Left ventricle myocardium inferior (tissue), 1 donor: ENCODE data around the gene INSC. TPM values are rescaled to one million over a fixed set of nuclear protein-coding genes. Genes with fewer than 3 reads are reported as not detected.

ENCODE experiments used
- DNase-seq: peaks from one replicate; pipeline ENCODE4 v3.0.0-alpha.2; 2020
- H3K27ac ChIP-seq: fragments of 200-600 bp; replicated peaks from 2 replicates; pipeline ENCODE4 v1.8.0; 2021
- H3K27me3 ChIP-seq: fragments of 200-600 bp; 2 replicates; pipeline ENCODE4 v1.8.0; 2021; ENCODE audit warnings: low read depth
- H3K36me3 ChIP-seq: fragments of 200-600 bp; 2 replicates; pipeline ENCODE4 v1.8.0; 2021
- H3K4me1 ChIP-seq: fragments of 200-600 bp; 2 replicates; pipeline ENCODE4 v1.8.0; 2021
- H3K4me3 ChIP-seq: fragments of 200-600 bp; 2 replicates; pipeline ENCODE4 v1.8.0; 2021; ENCODE audit warnings: mild to moderate bottlenecking, moderate library complexity
- H3K9me3 ChIP-seq: fragments of 200-600 bp; replicated peaks from 2 replicates; pipeline ENCODE4 v1.8.0; 2021
- CTCF ChIP-seq: fragments of 200-600 bp; IDR thresholded peaks from 2 replicates; pipeline ENCODE4 v1.8.0; 2021; ENCODE audit warnings: antibody characterized with exemption, mild to moderate bottlenecking, borderline replicate concordance
- intact Hi-C: fragments of 100-400 bp; cut with micrococcal nuclease; formaldehyde crosslinking; loops from one replicate; pipeline ENCODE4 v1.11.0; 2022
- total RNA-seq: library from RNA; stranded (reverse); fragmentation: NEBNext Ultra II Directional; extraction: Animal tissue kit (Norgen Biotek cat#: 25700); gene quantifications from one replicate; pipeline ENCODE4 v1.2.1, GENCODE V29; 2021
- donor health status: DM: no; HTN: yes; CAD: no; lungs with severe emphysema.

INSC gene
- total RNA-seq, 1 donor from 2014 or later = 0.25 TPM

DNA sequence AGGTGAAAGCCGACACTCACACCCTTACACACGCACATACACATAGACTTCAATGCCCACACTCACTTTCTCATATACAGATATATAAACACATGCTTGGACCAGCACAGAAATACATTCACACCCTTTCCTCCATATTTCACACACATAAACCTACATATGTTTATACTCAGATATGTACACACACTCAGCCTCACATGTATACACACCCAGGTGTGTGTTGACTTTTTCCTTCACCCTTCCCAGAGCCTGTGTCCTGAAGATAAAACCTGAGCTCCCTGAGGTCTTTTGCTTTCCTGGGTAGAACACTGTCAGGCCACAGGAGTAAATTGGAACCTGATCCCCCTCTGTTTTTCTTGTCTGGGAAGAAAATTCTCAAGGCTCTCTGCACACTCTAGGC is 62.8 kb downstream of the INSC start:
- intact Hi-C loops = no loop called here
- H3K27ac ChIP-seq = no peak overlapping the region
- H3K4me3 ChIP-seq = no peak overlapping the region
- H3K9me3 ChIP-seq = no peaks in the 10 kb centered on the region
- no peak for DNase-seq
- H3K4me1 ChIP-seq = no peaks in the 10 kb centered on the region
- H3K36me3 ChIP-seq = no peaks in the 10 kb centered on the region
- no peak for TF ChIP-seq CTCF
- peaks cover 13% of the 10 kb centered on the region for H3K27me3 ChIP-seq

DNA sequence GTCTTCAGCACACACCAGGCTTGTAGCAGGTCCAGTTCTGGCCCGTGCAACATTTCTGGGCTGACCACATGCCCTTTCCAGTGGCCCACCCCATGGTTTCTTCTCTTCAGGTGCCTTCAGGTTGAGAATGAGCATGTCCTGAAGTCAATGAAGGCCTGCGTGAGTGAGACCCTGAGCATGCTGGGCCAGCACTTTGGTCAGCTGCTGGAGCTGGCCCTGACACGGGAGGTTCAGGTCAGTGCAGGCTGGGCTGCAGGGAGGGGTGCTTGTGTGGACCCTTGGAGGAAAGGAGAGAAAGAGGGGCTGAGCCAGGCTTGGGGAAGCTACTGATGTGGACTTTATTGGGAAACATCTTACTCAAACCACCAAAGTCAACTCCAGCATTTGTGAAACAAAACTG is 63.5 kb downstream of the INSC start:
- Histone ChIP-seq H3K4me3 (no peak overlapping the region), H3K27ac (no peak overlapping the region), H3K4me1 (no peaks in the 10 kb centered on the region), H3K36me3 (no peaks in the 10 kb centered on the region), H3K27me3 (peaks cover 8% of the 10 kb centered on the region), H3K9me3 (no peaks in the 10 kb centered on the region)
- no peak for DNase-seq
- TF ChIP-seq CTCF = no peak
- intact Hi-C loops = no loop called here

DNA sequence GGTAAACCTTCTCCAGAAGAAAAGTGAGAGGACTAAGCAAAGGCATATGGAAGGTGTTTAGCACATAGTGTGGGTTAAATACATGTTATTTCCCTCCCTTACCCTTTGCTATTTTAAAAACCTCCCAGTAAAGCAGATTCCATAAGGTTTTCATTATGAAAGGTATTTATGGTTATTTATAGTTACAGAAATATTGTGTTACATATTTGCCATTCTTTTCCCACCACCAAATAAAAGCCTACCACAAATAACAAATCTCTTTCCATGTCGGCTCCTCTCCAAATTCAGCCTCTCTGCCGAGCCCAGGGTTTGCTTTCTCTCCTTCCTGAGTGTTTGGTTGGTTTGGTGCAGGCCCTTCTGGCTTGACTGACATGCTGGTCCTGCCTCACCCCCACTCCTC is 64.4 kb downstream of the INSC start:
- Histone ChIP-seq H3K27me3 (peaks cover 8% of the 10 kb centered on the region), H3K27ac (no peak overlapping the region), H3K9me3 (no peaks in the 10 kb centered on the region), H3K4me3 (no peak overlapping the region), H3K36me3 (no peaks in the 10 kb centered on the region), H3K4me1 (no peaks in the 10 kb centered on the region)
- TF ChIP-seq CTCF = no peak
- intact Hi-C loops = no loop called here
- DNase-seq = no peak

- no peak overlapping the region for H3K27ac ChIP-seq
- H3K9me3 ChIP-seq = no peaks in the 10 kb centered on the region
- H3K27me3 ChIP-seq = peaks cover 8% of the 10 kb centered on the region
- no peak for DNase-seq
- no peaks in the 10 kb centered on the region for H3K4me1 ChIP-seq
- no peak for TF ChIP-seq CTCF
- H3K4me3 ChIP-seq = no peak overlapping the region
- intact Hi-C loops = no loop called here
- no peaks in the 10 kb centered on the region for H3K36me3 ChIP-seq
These were observed 65.6 kb downstream of the INSC start for GRCh38 chr11:15180212-15180792.

- TF ChIP-seq CTCF = no peak
- DNase-seq = no peak
- Histone ChIP-seq H3K4me1 (no peaks in the 10 kb centered on the region), H3K27me3 (no peaks in the 10 kb centered on the region), H3K9me3 (no peaks in the 10 kb centered on the region), H3K27ac (no peak overlapping the region), H3K36me3 (no peaks in the 10 kb centered on the region), H3K4me3 (no peak overlapping the region)
- intact Hi-C loops = no loop called here
These were observed 67.6 kb downstream of the INSC start for GRCh38 chr11:15182372-15182771.

DNA sequence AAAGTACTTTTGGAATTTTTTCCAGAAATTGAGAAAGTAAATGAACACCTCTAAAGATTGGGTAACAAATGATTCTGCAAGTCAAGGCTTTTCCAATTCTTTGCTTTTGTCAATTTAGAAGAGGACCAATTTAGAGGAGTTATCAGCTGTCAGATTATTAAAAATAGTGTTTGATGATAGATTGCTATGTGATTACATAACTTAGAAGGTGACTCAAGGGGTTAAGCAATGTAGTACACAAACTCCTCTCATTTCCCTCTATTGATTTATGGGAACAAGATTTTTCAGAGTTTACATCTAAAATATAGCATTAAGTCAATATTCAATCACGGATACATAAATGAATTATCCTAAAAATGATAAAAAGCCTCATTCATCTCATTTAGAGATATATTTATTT is 70.3 kb downstream of the INSC start:
- no peak overlapping the region for H3K27ac ChIP-seq
- TF ChIP-seq CTCF = no peak

More for the DNA sequence above, 70.3 kb downstream of the INSC start:
- no peak overlapping the region for H3K4me3 ChIP-seq
- no peak for DNase-seq
- intact Hi-C loops = no loop called here
- no peaks in the 10 kb centered on the region for H3K36me3 ChIP-seq
- H3K27me3 ChIP-seq = no peaks in the 10 kb centered on the region
- no peaks in the 10 kb centered on the region for H3K4me1 ChIP-seq
- peaks cover 6% of the 10 kb centered on the region for H3K9me3 ChIP-seq
